22Rv1 (cell line): ENCODE measurements around the gene TREML2.

Experiments used
- H3K27ac ChIP-seq: fragments of 450-650 bp; 2 replicates; pipeline ENCODE4 v1.5.1; 2017
- CTCF ChIP-seq: fragments of 450-650 bp; IDR thresholded peaks from 2 replicates; pipeline ENCODE4 v1.5.1; 2017; ENCODE audit warnings: mild to moderate bottlenecking
- ZFX ChIP-seq: fragments of 450-650 bp; IDR thresholded peaks from 2 replicates; pipeline ENCODE4 v1.6.1; 2017; ENCODE audit warnings: antibody characterized with exemption, borderline replicate concordance

TREML2 gene

GRCh38 chr6:41184761-41185160 lies 16.2 kb downstream of the TREML2 start:
- TF ChIP-seq CTCF (no peak), ZFX (no peak)
- H3K27ac ChIP-seq = no peak overlapping the region

GRCh38 chr6:41182069-41183034 lies 18.6 kb downstream of the TREML2 start:
- H3K27ac ChIP-seq = no peak overlapping the region
- peak; percentile 68 for TF ChIP-seq CTCF
- TF ChIP-seq ZFX = no peak

GRCh38 chr6:41181566-41181965 lies 19.4 kb downstream of the TREML2 start:
- TF ChIP-seq CTCF (no peak), ZFX (no peak)
- H3K27ac ChIP-seq = no peak overlapping the region

- H3K27ac ChIP-seq = no peak overlapping the region
- TF ChIP-seq CTCF = no peak
- TF ChIP-seq ZFX = no peak
Measured at GRCh38 chr6:41179163-41179562, 21.8 kb downstream of the TREML2 start.

GRCh38 chr6:41177695-41178094 lies 23.3 kb downstream of the TREML2 start:
- no peak overlapping the region for H3K27ac ChIP-seq
- TF ChIP-seq ZFX (no peak), CTCF (no peak)

GRCh38 chr6:41177287-41177686 lies 23.7 kb downstream of the TREML2 start:
- H3K27ac ChIP-seq = no peak overlapping the region
- TF ChIP-seq ZFX (no peak), CTCF (no peak)

- H3K27ac ChIP-seq = no peak overlapping the region
- TF ChIP-seq CTCF = no peak
- no peak for TF ChIP-seq ZFX
Measured at GRCh38 chr6:41176189-41176588, 24.8 kb downstream of the TREML2 start.
